GM18951 (cell line): ENCODE results near the gene ZBED6.
"Not testable (repeated sequence)": the region's sequence is repeated elsewhere in the genome, so short reads cannot be mapped to it uniquely, and the experiment has no call there.

Experiments used
- POLR2A ChIP-seq: IDR thresholded peaks from 4 replicates; pipeline ENCODE4 v1.6.1; 2011; ENCODE audit warnings: mild to moderate bottlenecking; ENCODE audit not compliant: insufficient read length, insufficient read depth; ENCODE audit errors: extremely low read depth
- in situ Hi-C: fragments of 300-500 bp; cut with MboI; formaldehyde crosslinking; loops from one replicate; pipeline ENCODE4 v1.12.0; 2022; ENCODE audit warnings: low sequenced_read_pairs, mixed read lengths, inconsistent platforms; ENCODE audit not compliant: unreplicated experiment

ZBED6 gene, protein sequence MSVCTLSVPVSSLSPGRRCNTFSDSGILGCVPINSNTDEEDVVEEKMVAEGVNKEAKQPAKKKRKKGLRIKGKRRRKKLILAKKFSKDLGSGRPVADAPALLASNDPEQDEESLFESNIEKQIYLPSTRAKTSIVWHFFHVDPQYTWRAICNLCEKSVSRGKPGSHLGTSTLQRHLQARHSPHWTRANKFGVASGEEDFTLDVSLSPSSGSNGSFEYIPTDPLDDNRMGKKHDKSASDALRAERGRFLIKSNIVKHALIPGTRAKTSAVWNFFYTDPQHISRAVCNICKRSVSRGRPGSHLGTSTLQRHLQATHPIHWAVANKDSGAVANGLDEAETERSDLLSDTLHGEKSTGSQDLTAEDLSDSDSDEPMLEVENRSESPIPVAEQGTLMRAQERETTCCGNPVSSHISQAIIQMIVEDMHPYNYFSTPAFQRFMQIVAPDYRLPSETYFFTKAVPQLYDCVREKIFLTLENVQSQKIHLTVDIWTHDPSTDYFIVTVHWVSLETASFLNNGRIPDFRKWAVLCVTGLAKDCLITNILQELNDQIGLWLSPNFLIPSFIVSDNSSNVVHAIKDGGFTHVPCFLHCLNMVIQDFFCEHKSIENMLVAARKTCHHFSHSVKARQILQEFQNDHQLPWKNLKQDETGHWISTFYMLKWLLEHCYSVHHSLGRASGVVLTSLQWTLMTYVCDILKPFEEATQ (N-terminal part only)

GRCh38 chr1:203795441-203796235 is at the start of gene ZBED6, which contains the start of gene ZC3H11A:
TSS of gene ZBED6 (plus strand) at chr1:203795623. CDS start at chr1:203797523, 1,900 bp downstream.
TSS of gene ZC3H11A (plus strand) at chr1:203795623. CDS start at chr1:203817071, 21,448 bp downstream.
- in situ Hi-C loops: no loop called here
- peak; percentile 58 for TF ChIP-seq POLR2A

DNA sequence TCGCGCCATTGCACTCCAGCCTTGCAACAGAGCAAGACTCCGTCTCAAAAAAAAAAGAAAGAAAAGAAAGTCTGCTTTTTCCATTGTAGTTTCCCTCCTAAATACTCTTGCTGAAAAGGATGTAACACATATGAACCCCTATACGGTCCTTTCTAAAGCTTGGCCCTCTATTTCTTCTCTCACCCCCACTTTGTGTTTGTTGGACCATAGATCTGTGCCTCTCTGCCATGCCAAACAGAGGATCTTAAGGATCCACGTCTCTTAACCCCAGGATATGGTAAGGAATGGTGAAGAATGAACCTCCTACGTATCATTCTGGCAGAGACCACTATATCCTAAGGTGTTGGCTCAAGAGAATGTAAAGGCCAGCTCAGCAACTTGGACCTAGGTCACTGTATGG is 49.1 kb upstream of the ZBED6 start:
- no peak for TF ChIP-seq POLR2A
- in situ Hi-C loops: no loop called here

- no peak for TF ChIP-seq POLR2A
- in situ Hi-C loops: no loop called here
These were observed 44.4 kb upstream of the ZBED6 start for GRCh38 chr1:203751051-203751450.

DNA sequence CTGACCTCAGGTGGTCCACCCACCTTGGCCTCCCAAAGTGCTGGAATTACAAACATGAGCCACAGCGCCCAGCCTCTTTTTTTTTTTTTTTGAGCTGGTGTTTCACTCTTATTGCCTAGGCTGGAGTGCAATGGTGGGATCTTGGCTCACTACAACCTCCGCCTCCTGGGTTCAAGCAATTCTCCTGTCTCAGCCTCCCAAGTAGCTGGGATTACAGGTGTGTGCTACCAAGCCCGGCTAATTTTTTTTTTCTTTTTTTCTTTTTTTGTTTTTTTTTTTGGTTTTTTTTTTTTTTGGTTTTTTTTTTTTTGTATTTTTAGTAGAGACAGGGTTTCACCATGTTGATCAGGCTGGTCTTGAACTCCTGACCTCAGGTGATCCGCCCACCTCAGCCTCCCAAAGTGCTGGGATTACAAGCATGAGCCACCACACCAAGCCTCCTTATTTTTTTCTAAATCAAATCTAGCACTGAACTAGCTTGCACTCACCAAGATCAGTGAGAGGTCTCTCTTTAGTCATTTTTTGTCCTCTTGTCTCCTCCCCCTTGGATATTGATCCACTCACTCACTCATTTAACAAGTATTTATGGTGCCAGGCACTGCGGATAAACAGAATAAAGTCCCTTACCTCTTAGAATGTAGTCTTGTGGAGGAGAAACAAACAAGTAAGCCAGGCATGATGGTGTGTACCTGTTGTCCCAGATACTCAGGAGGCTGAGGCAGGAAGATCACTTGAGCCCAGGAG is 43.6 kb upstream of the ZBED6 start:
- in situ Hi-C loops: not testable (repeated sequence)

- no peak for TF ChIP-seq POLR2A
- in situ Hi-C loops: no loop called here
These were observed 41.0 kb upstream of the ZBED6 start for GRCh38 chr1:203754455-203754864.

- in situ Hi-C loops: no loop called here
These were observed 39.4 kb upstream of the ZBED6 start for GRCh38 chr1:203756036-203756435.

GRCh38 chr1:203758749-203759148 is 36.7 kb upstream of the ZBED6 start:
- in situ Hi-C loops: not testable (repeated sequence)

More at GRCh38 chr1:203756036-203756435, 39.4 kb upstream of the ZBED6 start:
- no peak for TF ChIP-seq POLR2A

DNA sequence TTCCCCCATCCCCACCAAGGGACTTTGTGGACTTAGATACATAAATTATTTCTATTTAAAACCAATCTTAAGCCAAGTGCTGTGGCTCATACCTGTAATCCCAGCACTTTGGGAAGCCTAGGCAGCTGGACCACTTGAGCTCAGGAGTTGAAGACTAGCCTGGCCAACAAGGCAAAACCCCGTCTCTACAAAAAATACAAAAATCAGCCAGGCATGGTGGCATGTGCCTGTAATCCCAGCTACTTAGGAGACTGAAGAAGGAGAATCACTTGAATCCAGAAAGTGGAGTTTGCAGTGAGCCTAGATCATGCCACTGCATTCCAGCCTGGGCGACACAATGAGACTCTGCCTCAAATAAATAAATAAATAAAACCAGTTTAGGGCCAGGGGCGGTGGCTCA is 34.9 kb upstream of the ZBED6 start:
- in situ Hi-C loops: no loop called here
- no peak for TF ChIP-seq POLR2A

DNA sequence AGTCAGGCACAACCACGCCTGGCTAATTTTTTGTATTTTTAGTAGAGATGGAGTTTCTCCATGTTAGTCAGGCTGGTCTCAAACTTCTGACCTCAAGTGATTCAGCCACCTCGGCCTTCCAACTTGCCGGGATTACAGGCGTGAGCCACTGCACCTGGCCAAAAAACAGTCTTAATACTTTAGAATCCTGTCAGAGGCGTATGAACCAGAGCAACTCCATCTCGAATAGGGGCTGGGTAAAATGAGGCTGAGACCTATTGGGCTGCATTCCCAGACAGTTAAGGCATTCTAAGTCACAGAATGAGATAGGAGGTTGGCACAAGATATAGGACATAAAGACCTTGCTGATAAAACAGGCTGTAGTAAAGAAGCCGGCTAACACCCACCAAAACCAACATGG is 33.5 kb upstream of the ZBED6 start:
- in situ Hi-C loops: not testable (repeated sequence)

GRCh38 chr1:203763505-203763904 is 31.9 kb upstream of the ZBED6 start:
- in situ Hi-C loops: no loop called here
- TF ChIP-seq POLR2A: no peak

DNA sequence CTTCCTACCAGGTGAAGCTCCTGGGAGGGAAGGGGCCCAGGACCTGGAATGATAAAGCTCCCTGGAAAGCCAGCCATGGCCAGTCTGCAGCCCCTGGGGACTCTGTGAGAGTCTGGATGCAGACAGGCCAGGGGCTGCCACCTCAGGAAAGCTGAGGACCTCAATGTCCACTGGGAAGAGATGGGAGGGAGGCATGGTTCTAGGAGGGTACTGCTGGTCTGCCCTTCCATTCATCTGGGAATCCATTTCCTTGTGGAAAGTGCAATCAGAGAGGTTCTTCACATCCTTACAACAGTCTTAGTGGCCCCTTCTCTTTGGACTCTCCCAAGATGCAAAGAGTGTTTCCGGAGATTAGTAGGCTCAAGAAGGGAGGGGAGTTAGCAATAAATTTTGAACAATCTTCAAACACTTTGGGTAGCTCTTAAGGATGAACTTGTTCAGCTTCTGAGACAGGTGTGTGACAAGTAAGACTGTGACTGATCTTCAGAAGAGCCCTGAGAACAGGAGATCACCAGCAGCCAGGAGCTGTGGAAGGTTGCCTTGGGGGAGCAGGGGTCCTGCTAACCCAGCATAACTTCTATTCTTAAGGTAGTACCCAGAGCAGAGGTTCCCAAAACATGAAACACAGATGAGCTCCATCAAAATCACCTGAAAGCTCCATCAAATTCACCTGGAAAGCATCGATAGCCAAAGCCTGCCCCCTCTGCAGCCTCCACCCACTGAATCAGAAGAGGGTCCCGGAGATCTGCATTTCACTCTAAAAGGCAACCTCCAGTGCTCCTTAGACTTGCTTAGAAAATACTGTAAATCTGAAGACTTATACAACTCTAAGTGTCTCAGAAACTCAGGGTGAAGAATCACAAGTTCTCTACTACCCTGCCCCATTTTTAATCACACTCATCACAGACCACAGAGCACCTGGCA is 31.1 kb upstream of the ZBED6 start:
- TF ChIP-seq POLR2A: no peak
- in situ Hi-C loops: no loop called here
